GM12864 (cell line): ENCODE measurements around the gene NOL3.

Experiments used
- DNase-seq: peaks from one replicate; pipeline ENCODE4 v3.0.0-alpha.2; 2011; ENCODE audit warnings: low read depth
- H3K4me3 ChIP-seq: 2 replicates; pipeline ENCODE4 v1.5.1; 2011; ENCODE audit warnings: mild to moderate bottlenecking, low read depth, low read length, control low read depth
- TF ChIP-seq, protein P1 (sequence below): IDR thresholded peaks from 2 replicates; pipeline ENCODE4 v1.5.1; 2011; ENCODE audit warnings: low read depth, mild to moderate bottlenecking, moderate library complexity, low read length, control low read depth, inconsistent platforms; ENCODE audit errors: missing control alignments

NOL3 gene

DNA sequence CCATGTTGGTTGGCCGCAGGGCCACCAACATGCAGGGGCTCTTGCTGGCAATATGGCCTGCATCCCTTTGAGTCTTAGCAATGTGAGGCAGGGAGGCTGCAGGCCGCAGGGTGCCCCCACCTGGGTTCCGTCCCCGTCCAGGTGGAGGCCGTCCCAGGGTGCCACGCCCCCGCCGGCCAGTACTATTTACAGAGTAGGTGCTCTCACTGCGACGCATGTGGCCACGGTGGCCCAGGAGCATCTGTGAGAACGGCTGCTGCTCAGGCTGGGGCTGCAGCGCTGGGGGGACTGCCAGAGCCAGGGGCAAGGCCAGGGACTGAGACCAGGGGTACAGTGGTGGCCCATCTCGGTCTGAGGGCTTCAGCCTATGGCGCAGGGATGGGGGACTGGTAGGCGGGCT is 9.8 kb downstream of the NOL3 start:
- no peak for DNase-seq
- TF ChIP-seq, protein P1, sequence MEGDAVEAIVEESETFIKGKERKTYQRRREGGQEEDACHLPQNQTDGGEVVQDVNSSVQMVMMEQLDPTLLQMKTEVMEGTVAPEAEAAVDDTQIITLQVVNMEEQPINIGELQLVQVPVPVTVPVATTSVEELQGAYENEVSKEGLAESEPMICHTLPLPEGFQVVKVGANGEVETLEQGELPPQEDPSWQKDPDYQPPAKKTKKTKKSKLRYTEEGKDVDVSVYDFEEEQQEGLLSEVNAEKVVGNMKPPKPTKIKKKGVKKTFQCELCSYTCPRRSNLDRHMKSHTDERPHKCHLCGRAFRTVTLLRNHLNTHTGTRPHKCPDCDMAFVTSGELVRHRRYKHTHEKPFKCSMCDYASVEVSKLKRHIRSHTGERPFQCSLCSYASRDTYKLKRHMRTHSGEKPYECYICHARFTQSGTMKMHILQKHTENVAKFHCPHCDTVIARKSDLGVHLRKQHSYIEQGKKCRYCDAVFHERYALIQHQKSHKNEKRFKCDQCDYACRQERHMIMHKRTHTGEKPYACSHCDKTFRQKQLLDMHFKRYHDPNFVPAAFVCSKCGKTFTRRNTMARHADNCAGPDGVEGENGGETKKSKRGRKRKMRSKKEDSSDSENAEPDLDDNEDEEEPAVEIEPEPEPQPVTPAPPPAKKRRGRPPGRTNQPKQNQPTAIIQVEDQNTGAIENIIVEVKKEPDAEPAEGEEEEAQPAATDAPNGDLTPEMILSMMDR: no peak
- H3K4me3 ChIP-seq: no peak overlapping the region

DNA sequence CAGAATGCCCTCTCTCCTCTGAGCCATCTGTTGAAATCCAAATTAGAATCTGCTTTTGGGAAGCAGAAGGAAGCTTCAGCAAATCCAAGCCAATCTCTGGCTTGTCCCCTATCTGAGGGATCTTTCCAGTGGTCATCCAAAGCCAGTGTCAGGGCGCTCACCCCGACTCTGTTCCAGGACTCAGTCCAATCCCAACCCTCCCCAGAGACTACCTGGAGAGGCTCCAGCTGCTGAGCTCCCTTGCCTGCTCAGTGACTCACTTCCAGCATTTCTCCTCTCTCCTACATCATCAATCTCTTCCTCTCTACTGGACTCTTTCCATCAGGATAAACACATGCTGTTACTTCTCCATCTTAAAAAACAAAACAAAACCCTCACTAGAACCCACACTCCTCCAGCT is 11.0 kb downstream of the NOL3 start:
- no peak for DNase-seq
- H3K4me3 ChIP-seq: no peak overlapping the region
- TF ChIP-seq, protein P1: no peak

DNA sequence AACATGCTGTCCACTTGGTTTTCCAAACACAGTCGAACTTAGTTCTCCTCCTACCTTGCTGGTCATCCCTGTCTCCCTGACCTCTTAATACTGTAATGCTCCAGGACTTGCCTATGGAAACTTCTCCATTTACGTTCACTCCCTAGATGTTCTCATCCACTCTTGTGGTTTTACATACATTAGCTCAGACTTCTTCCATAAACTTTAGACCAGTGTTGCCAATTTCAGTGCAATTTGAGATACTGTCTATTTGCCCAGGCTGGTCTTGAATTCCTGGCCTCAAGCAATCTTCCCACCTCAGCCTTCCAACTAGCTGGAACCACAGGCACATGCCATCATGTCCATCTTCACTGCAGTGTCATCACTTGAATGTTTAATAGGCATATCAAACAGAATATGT is 11.9 kb downstream of the NOL3 start:
- DNase-seq: no peak
- H3K4me3 ChIP-seq: peak overlapping the region; percentile 84; the same call in 1 of the 2 replicates
- TF ChIP-seq, protein P1: no peak

DNA sequence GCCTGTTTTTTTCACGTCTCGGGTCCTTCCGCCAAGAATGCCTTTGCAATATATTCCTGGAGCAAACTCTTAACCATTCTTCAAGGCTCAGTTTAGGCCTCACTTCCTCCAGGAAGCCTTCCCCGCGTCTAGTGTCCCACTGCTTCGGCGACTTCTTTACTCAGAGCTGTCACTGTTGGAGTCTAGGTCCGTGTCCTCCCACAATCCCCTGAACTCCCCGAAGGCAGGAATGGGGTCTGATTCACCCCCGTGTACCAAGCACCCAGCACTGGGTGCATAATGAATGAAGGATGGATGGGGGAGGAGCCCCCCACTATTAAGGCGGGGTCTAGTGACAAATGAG is 12.9 kb downstream of the NOL3 start:
- DNase-seq: no peak
- H3K4me3 ChIP-seq: peak overlapping the region; percentile 84
- TF ChIP-seq, protein P1: no peak

DNA sequence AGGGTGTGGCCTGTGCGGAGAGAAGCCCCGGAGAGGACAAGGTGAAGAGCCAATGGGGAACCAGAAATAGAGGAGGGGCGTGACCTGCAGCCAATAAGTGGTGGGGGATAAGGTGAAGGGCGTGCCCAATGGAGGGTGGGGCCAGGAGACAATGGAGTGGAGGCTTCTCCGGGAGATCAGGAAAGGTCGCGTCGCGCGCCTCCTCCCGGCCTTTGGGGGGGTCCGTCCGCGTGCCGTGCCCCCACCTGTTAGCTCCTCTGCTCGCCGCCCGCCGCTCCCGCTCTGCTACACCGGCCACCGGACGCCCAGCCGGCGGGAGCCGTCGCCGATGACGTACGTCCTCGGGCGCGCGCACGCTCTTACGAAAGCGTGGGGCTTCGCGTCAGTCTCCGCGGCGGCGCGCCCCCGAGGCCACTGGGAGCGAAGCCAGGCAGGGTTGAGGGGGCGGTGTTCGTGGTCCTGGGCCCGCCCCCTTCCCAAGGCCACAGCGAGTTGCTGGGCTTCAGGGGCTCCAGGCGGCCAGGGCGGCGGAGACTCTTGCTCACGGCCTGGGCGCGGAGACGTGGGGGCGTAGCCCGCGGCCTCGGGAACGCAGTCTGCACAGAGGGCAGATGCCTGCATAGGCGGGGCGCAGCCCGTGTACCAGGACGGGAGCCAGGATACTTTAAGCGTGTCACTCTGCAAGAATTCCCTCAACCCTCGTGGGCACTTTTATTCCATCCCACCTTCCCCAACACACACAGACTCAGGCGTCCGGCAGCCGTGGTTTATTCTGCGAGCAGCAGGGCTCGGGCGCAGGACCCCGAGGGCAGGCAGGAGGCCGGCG is 13.5 kb downstream of the NOL3 start, which contains the start of gene MATCAP1:
TSS of gene MATCAP1 (minus strand) at position 337 of the 826 bp plus-strand sequence. CDS start 3,353 bp downstream, outside the sequence.
- H3K4me3 ChIP-seq: peak within 1 kb of the TSS; percentile 84
- peak; percentile 96 for DNase-seq
- TF ChIP-seq, protein P1: no peak

DNA sequence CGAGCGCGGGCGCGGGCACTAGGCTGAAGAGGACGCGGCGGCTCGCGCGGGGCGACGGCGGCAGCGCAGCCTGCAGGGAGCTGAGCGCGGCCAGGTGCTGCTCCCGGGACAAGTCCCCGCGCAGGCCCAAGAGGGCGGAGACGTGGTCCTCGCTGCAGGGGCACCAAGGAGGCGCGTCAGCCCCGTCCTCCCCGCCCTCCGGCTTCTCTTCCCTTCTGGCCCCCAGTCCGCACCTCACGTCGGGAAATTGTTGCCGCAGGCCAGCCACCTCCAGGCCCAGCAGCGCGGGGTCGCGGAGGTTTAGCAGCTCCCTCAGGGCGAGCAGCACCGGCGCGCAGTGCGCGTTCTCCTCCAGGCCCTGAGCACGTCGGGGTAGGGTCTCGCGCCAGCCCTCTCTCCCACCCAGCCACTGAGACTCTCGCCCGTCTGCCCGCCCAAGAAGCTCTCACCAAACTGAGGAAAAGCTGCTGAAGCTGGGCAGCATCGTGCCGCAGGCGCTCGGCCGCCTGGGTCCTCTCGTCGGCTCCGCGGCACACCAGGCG is 14.2 kb downstream of the NOL3 start:
- no peak for DNase-seq
- H3K4me3 ChIP-seq: peak overlapping the region; percentile 84
- TF ChIP-seq, protein P1: no peak
